T-helper 2 cell treated with Interferon-gamma antibody and Interleukin-4, amounts not matched to agents 100 ng/mL and 5 ng/mL, for 36 hours (primary cell): Measurements from ENCODE around the gene DDAH2. TPM values are rescaled to one million over a fixed set of nuclear protein-coding genes. Genes with fewer than 3 reads are reported as not detected.

ENCODE experiments used
- intact Hi-C: fragments of 100-400 bp; cut with micrococcal nuclease; formaldehyde crosslinking; loops from one replicate; pipeline ENCODE4 v1.15.1; 2023
- total RNA-seq: library from RNA; stranded (reverse); gene quantifications from 2 replicates; pipeline ENCODE4 v1.2.3, GENCODE V29; 2022

The DDAH2 gene
- total RNA-seq = 12.2 and 15.5 TPM in 2 replicates

- intact Hi-C loops = loop anchor here (1.0 to 2.0 kb wide), 4 partner anchors 9 to 102 kb away; partner anchors contain the start of gene LY6G5C
Observed at GRCh38 chr6:31728767-31729514, at the start of gene DDAH2. DDAH2 (minus strand) TSS chr6:31729299; CDS start chr6:31729161, 138 bp downstream.

- intact Hi-C loops = no loop called here
Observed at GRCh38 chr6:31778193-31778592, 49.1 kb upstream of the DDAH2 start.

- intact Hi-C loops = no loop called here
Observed at GRCh38 chr6:31777667-31778050, 48.6 kb upstream of the DDAH2 start.

- intact Hi-C loops = no loop called here
Observed at GRCh38 chr6:31776989-31777666, 48.0 kb upstream of the DDAH2 start, which contains the start of gene VWA7. VWA7 (minus strand) TSS chr6:31777328; CDS start chr6:31776779, 549 bp downstream.

- intact Hi-C loops = no loop called here
Observed at GRCh38 chr6:31776485-31776988, 47.4 kb upstream of the DDAH2 start.

- intact Hi-C loops = no loop called here
Observed at GRCh38 chr6:31775633-31776484, 46.8 kb upstream of the DDAH2 start.

- intact Hi-C loops = no loop called here
Observed at GRCh38 chr6:31775184-31775583, 46.1 kb upstream of the DDAH2 start.

GRCh38 chr6:31771992-31772358 is 42.9 kb upstream of the DDAH2 start:
- intact Hi-C loops = loop anchor here (2.0 kb wide), 1 partner anchor 69 kb away; the partner anchor contains the start of gene ABHD16A

- intact Hi-C loops = loop anchor here (2.0 kb wide), 1 partner anchor 68 kb away; the partner anchor contains the start of gene ABHD16A
Observed at GRCh38 chr6:31770860-31771259, 41.8 kb upstream of the DDAH2 start.

GRCh38 chr6:31769684-31770371 is 40.7 kb upstream of the DDAH2 start:
- intact Hi-C loops = loop anchor here (2.0 kb wide), 2 partner anchors 41 to 67 kb away; partner anchors contain the start of genes ABHD16A and DDAH2

- intact Hi-C loops = loop anchor here (2.0 kb wide), 1 partner anchor 40 kb away; the partner anchor contains the start of gene DDAH2
Observed at GRCh38 chr6:31768363-31769257, 39.5 kb upstream of the DDAH2 start.

- intact Hi-C loops = no loop called here
Observed at GRCh38 chr6:31767096-31767645, 38.1 kb upstream of the DDAH2 start.

- intact Hi-C loops = no loop called here
Observed at GRCh38 chr6:31765910-31766794, 37.1 kb upstream of the DDAH2 start.

- intact Hi-C loops = no loop called here
Observed at GRCh38 chr6:31765559-31765909, 36.4 kb upstream of the DDAH2 start.

GRCh38 chr6:31764198-31764597 is 35.1 kb upstream of the DDAH2 start:
- intact Hi-C loops = no loop called here

- intact Hi-C loops = no loop called here
Observed at GRCh38 chr6:31763619-31763940, 34.5 kb upstream of the DDAH2 start.

GRCh38 chr6:31762878-31763618 is 33.9 kb upstream of the DDAH2 start:
- intact Hi-C loops = no loop called here

GRCh38 chr6:31762356-31762755 is 33.3 kb upstream of the DDAH2 start, which contains the start of gene SAPCD1:
SAPCD1 (plus strand) TSS chr6:31762656; CDS start chr6:31763055, 399 bp downstream.
- intact Hi-C loops = no loop called here
